Activated T-cell treated with anti-CD3 and anti-CD28 coated beads, Interleukin-2, amount 50 U/mL, for 4 hours (primary cell): ENCODE data around the gene CDH16. TPM values are rescaled to one million over a fixed set of nuclear protein-coding genes. Genes with fewer than 3 reads are reported as not detected.
A peak's percentile ranks its signal among the peaks of the same experiment; 100 is the strongest.
"Not testable (repeated sequence)": the region's sequence is repeated elsewhere in the genome, so short reads cannot be mapped to it uniquely, and the experiment has no call there.

ENCODE experiments used
- ATAC-seq, 2 donors: fragments of 200-7000 bp; cut with Tn5 transposase; one replicate each; pipeline ENCODE4 v1.10.0; 2021
- DNase-seq: peaks from one replicate; pipeline ENCODE4 v3.0.0-alpha.2; 2020
- H3K27me3 Mint-ChIP-seq: one replicate; pipeline ENCODE4 v1.8.0; 2021; ENCODE audit warnings: low read depth, mixed read lengths
- H3K36me3 Mint-ChIP-seq: one replicate; pipeline ENCODE4 v1.8.0; 2022; ENCODE audit warnings: mixed read lengths; ENCODE audit not compliant: insufficient read depth
- H3K4me1 Mint-ChIP-seq: one replicate; pipeline ENCODE4 v1.8.0; 2021; ENCODE audit warnings: low read depth, mixed read lengths
- H3K4me3 Mint-ChIP-seq: one replicate; pipeline ENCODE4 v1.8.0; 2021; ENCODE audit warnings: mild to moderate bottlenecking, moderate library complexity, mixed read lengths
- H3K9me3 Mint-ChIP-seq: one replicate; pipeline ENCODE4 v1.8.0; 2021; ENCODE audit warnings: mixed read lengths
- total RNA-seq, 3 donors: library from RNA; stranded (reverse); gene quantifications; one replicate each; pipeline ENCODE4 v1.2.1, GENCODE V29; 2021

CDH16 gene
- total RNA-seq, 3 donors from 2014 or later = not detected

GRCh38 chr16:66940236-66940635 is 21.6 kb upstream of the CDH16 start:
- Mint-ChIP-seq H3K9me3 (no peaks in the 10 kb centered on the region), H3K36me3 (peaks cover 20% of the 10 kb centered on the region)

GRCh38 chr16:66939366-66939765 is 20.7 kb upstream of the CDH16 start:
- peaks cover 22% of the 10 kb centered on the region for H3K4me1 Mint-ChIP-seq
- ATAC-seq (no peak), DNase-seq (no peak)
- H3K27me3 Mint-ChIP-seq = no peaks in the 10 kb centered on the region
- no peaks in the 10 kb centered on the region for H3K9me3 Mint-ChIP-seq
- no peak overlapping the region for H3K4me3 Mint-ChIP-seq
- H3K36me3 Mint-ChIP-seq = peaks cover 20% of the 10 kb centered on the region

More at GRCh38 chr16:66940236-66940635, 21.6 kb upstream of the CDH16 start:
- H3K27me3 Mint-ChIP-seq = no peaks in the 10 kb centered on the region
- H3K4me3 Mint-ChIP-seq = no peak overlapping the region
- ATAC-seq (no peak), DNase-seq (no peak)
- peaks cover 19% of the 10 kb centered on the region for H3K4me1 Mint-ChIP-seq

- H3K9me3 Mint-ChIP-seq = no peaks in the 10 kb centered on the region
- H3K36me3 Mint-ChIP-seq = peaks cover 28% of the 10 kb centered on the region
- peaks cover 35% of the 10 kb centered on the region for H3K4me1 Mint-ChIP-seq
- no peak for DNase-seq
- ATAC-seq = no peak
- no peak overlapping the region for H3K4me3 Mint-ChIP-seq
- H3K27me3 Mint-ChIP-seq = no peaks in the 10 kb centered on the region
Observed at GRCh38 chr16:66937725-66938337, 19.1 kb upstream of the CDH16 start.

DNA sequence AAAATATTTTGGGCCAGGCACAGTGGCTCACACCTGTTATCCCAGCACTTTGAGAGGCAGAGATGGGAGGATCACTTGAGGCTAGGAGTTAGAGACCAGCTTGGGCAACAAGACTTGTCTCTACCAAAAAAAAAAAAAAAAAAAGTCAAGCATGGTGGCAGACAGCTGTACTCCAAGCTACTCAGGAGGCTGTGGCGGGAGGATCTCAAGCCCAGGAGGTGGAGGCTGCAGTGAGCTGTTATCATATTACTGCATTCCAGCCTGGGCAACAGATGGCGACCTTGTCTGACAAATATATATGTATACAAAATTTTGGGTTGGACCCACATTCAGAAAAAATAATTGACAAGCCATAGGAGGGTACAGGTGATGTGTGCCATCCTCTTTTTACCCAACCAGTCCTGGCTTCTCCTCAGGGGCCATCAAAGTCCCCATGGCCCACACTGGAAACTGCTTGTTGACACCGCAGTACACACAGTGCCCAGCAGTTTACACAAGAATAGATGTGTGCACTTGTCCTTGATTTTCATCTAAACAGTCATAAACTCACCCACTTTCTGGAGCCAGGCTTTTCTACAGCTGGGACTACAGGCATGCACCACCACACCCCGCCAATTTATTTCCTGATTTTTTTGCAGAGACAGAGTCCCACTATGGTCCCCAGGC is 18.3 kb upstream of the CDH16 start:
- no peaks in the 10 kb centered on the region for H3K27me3 Mint-ChIP-seq
- no peaks in the 10 kb centered on the region for H3K9me3 Mint-ChIP-seq
- DNase-seq = no peak
- peaks cover 43% of the 10 kb centered on the region for H3K4me1 Mint-ChIP-seq
- peak overlapping the region; percentile 99 for H3K4me3 Mint-ChIP-seq
- peaks cover 28% of the 10 kb centered on the region for H3K36me3 Mint-ChIP-seq
- ATAC-seq = no peak

- peaks cover 31% of the 10 kb centered on the region for H3K36me3 Mint-ChIP-seq
- no peaks in the 10 kb centered on the region for H3K27me3 Mint-ChIP-seq
- no peak for DNase-seq
- ATAC-seq = no peak
- H3K9me3 Mint-ChIP-seq = no peaks in the 10 kb centered on the region
- peak overlapping the region; percentile 99 for H3K4me3 Mint-ChIP-seq
- peaks cover 47% of the 10 kb centered on the region for H3K4me1 Mint-ChIP-seq
Observed at GRCh38 chr16:66936462-66936861, 17.8 kb upstream of the CDH16 start.

DNA sequence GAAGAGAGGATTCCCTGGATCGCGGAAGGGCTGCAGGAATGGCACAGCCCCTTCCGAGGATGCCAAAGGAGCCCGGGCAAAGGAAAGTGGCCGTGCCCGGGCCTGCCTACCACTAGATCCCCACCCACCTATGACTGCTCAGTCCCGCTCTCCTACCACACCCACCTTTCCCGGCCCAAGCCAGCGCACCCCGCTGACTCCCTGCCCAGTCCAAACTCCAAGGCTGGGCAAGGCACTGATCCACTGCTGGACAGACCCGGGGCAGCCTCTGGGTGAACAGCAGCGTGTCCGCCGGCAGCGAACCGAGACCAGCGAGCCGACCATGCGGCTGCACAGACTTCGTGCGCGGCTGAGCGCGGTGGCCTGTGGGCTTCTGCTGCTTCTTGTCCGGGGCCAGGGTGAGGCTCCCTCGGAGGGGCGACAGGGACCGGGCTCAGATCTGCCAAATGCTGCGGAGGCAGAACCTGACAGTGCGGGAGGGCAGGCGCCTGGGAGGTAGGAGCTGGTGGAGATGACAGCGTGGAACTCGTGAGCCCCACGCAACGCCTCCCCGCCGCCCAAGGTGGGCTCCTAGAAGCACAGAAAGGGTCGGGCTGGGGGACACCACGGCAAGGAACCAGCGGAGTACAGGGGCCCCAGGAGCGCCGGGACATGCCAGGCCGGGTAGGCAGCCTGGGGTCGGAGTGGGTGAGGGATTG is 16.8 kb upstream of the CDH16 start, which contains the start of gene CES2:
Gene CES2 (plus strand): TSS at position 203 of the 698 bp plus-strand sequence. CDS start 120 bp downstream, at position 323.
- peak within 1 kb of the TSS; percentile 99 for H3K4me3 Mint-ChIP-seq
- no peaks in the 10 kb centered on the region for H3K27me3 Mint-ChIP-seq
- H3K4me1 Mint-ChIP-seq = peaks cover 47% of the 10 kb centered on the region
- ATAC-seq (no peak), DNase-seq (no peak)
- peaks cover 34% of the 10 kb centered on the region for H3K36me3 Mint-ChIP-seq
- no peaks in the 10 kb centered on the region for H3K9me3 Mint-ChIP-seq

DNA sequence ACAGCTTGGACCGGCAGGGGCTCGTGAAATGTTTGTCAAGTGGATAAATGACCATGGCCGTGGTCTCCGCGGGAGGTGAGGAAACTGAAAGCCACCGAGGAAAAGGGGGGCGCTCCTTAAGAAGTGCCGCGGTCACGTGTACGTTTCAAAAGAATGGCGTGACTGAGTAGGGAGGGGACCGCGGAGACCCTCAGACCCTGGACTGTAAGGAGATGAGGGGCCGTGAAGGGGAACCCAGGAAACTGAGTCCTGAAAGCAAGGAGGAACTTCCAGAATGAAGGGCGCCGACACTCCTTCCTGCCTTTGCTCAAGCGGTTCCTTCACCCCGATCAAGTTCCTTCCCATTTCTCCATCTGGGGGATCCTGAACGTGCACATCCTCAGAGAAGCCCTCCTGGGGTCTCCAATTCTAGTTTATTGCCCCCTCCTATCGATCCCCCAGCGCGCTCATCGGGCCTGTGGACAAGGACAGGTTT is 16.2 kb upstream of the CDH16 start:
- DNase-seq, H3K27me3 Mint-ChIP-seq, ATAC-seq, H3K9me3 Mint-ChIP-seq: not testable (repeated sequence)
- H3K4me1 Mint-ChIP-seq = peaks cover 47% of the 10 kb centered on the region
- H3K36me3 Mint-ChIP-seq = peaks cover 32% of the 10 kb centered on the region
- H3K4me3 Mint-ChIP-seq = peak overlapping the region; percentile 99

DNA sequence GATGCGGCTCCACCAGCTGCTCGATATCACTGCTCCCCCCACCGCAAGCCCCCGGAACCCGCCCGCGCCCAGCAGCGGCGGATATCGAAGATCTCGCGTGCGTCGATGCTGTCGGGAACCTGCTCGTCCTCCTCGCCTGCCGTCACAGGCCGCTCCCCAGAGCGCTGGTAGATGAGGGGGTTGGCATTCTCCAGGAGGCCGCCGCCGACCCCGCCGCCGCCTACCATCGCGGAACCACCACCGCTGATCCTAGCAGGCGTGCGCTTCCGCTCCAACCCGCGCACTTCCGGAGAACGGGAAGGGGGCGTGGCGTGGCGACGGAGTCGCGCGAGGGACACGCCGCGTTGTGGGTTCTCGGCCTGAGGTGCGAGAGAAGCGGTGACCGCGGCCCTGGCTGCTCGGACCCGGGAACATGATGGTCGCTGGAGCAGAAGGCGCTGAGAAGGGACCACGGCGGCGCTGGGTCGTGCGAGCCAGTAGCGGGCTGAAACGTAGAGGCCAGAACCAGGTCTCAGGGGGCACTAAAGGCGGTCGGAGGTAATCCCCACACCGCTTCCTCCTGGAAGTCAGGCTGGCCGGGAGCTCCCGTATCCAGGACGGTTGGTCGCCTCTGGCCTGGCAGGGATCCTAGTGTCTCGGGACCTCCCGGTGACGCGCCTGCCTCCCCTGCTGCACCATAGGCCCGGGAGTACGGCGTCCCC is 15.6 kb upstream of the CDH16 start, which contains the start of gene CIAO2B:
Gene CIAO2B (minus strand): TSS at position 265 of the 701 bp plus-strand sequence. CDS start 38 bp downstream, at position 227.
- no peaks in the 10 kb centered on the region for H3K27me3 Mint-ChIP-seq
- ATAC-seq = peak; percentile 88 to 89
- peaks cover 30% of the 10 kb centered on the region for H3K36me3 Mint-ChIP-seq
- H3K9me3 Mint-ChIP-seq = no peaks in the 10 kb centered on the region
- DNase-seq = peak; percentile 86
- H3K4me1 Mint-ChIP-seq = peaks cover 47% of the 10 kb centered on the region
- H3K4me3 Mint-ChIP-seq = peak within 1 kb of the TSS; percentile 99

DNA sequence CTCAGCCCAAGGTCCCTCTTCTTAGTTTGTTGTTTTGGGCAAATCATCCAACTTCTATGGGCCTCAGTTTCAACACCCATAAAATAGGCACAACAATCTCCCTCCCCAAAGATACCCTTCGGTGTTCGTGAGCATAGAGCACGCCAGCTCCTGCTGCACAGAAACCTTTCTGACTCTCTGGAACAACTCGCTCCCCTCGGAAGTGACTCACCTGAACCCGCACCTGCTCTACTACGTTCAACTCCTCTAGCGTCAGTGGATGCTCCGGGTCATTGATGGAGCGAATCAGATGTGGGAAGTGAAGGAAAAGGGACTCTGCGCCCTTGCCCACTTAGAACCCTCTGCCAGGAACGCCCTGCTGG is 15.1 kb upstream of the CDH16 start:
- Mint-ChIP-seq H3K4me1 (peaks cover 47% of the 10 kb centered on the region), H3K4me3 (peak overlapping the region; percentile 99), H3K9me3 (no peaks in the 10 kb centered on the region), H3K27me3 (no peaks in the 10 kb centered on the region), H3K36me3 (peaks cover 30% of the 10 kb centered on the region)
- DNase-seq (peak; percentile 57), ATAC-seq (peak; percentile 71 to 76)

GRCh38 chr16:66932076-66932475 is 13.4 kb upstream of the CDH16 start:
- DNase-seq (no peak), ATAC-seq (no peak)
- no peaks in the 10 kb centered on the region for H3K27me3 Mint-ChIP-seq
- peaks cover 27% of the 10 kb centered on the region for H3K36me3 Mint-ChIP-seq
- peak overlapping the region; percentile 99 for H3K4me3 Mint-ChIP-seq
- H3K9me3 Mint-ChIP-seq = no peaks in the 10 kb centered on the region
- H3K4me1 Mint-ChIP-seq = peaks cover 43% of the 10 kb centered on the region

- H3K4me3 Mint-ChIP-seq = peak overlapping the region; percentile 99
- H3K36me3 Mint-ChIP-seq = peaks cover 26% of the 10 kb centered on the region
- DNase-seq (no peak), ATAC-seq (no peak)
- no peaks in the 10 kb centered on the region for H3K27me3 Mint-ChIP-seq
- H3K4me1 Mint-ChIP-seq = peaks cover 40% of the 10 kb centered on the region
- no peaks in the 10 kb centered on the region for H3K9me3 Mint-ChIP-seq
Observed at GRCh38 chr16:66931665-66932064, 13.0 kb upstream of the CDH16 start.

- no peaks in the 10 kb centered on the region for H3K9me3 Mint-ChIP-seq
- H3K27me3 Mint-ChIP-seq = peaks cover 11% of the 10 kb centered on the region
- DNase-seq = no peak
- no peak overlapping the region for H3K4me3 Mint-ChIP-seq
- ATAC-seq = no peak
- H3K4me1 Mint-ChIP-seq = peaks cover 34% of the 10 kb centered on the region
- peaks cover 25% of the 10 kb centered on the region for H3K36me3 Mint-ChIP-seq
Observed at GRCh38 chr16:66930189-66930588, 11.5 kb upstream of the CDH16 start.

DNA sequence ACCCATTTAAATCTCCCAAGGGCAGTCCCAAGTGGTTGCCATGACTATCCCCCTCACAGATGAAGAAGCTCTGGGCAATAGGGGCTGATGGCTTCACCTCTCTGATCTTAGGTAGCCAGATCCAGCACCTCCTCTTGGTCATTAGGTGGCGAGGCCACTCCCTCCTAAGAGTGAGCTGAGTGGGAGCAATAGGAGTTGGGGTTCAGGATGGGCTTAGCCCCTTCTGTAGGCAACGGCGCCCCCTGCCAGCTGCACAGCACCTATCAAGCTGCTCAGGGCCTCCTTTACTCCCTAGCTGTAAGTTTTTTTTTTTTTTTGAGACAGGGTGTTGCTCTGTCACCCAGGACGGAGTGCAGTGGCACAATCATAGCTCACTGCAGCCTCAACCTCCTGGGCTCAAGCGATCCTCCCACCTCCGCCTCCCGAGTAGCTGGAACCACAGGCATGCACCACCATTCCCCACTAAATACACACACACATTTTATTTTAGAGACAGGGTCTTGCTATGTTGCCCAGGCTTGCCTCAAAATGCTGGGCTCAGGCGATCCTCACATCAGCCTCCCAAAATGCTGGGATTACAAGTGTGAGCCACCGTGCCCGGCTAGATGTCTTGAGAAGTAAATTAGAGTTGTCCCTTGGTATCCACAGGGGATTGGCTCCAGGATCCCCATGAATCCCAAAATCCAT is 10.2 kb upstream of the CDH16 start:
- Mint-ChIP-seq H3K4me1 (peaks cover 27% of the 10 kb centered on the region), H3K36me3 (peaks cover 25% of the 10 kb centered on the region), H3K9me3 (no peaks in the 10 kb centered on the region), H3K4me3 (no peak overlapping the region), H3K27me3 (peaks cover 17% of the 10 kb centered on the region)
- DNase-seq (no peak), ATAC-seq (no peak)
